IMR-90 (cell line): Measurements from ENCODE around the gene GPR89A.
"Not testable (repeated sequence)": the region's sequence is repeated elsewhere in the genome, so short reads cannot be mapped to it uniquely, and the experiment has no call there.

Experiments used
- BHLHE40 ChIP-seq: fragments of 150-350 bp; IDR thresholded peaks from 2 replicates; pipeline ENCODE4 v1.6.1; 2016; ENCODE audit warnings: mild to moderate bottlenecking, low read depth, low read length
- CEBPB ChIP-seq: IDR thresholded peaks from 2 replicates; pipeline ENCODE4 v1.6.1; 2012; ENCODE audit warnings: low read depth, low read length, improper control_type of control experiment
- FOS ChIP-seq: fragments of 150-350 bp; IDR thresholded peaks from 2 replicates; pipeline ENCODE4 v1.6.1; 2016; ENCODE audit warnings: low read depth, low read length
- MAFK ChIP-seq: IDR thresholded peaks from 2 replicates; pipeline ENCODE4 v1.6.1; 2012; ENCODE audit warnings: low read depth, low read length, improper control_type of control experiment
- MAZ ChIP-seq: IDR thresholded peaks from 2 replicates; pipeline ENCODE4 v1.6.1; 2012; ENCODE audit warnings: low read depth, mild to moderate bottlenecking, low read length, improper control_type of control experiment, moderate library complexity, borderline replicate concordance
- MXI1 ChIP-seq: IDR thresholded peaks from 2 replicates; pipeline ENCODE4 v1.6.1; 2012; ENCODE audit warnings: low read depth, mild to moderate bottlenecking, low read length, moderate library complexity, borderline replicate concordance
- POLR2A ChIP-seq: IDR thresholded peaks from 2 replicates; pipeline ENCODE4 v1.6.1; 2012; ENCODE audit warnings: mild to moderate bottlenecking, low read depth, low read length
- RAD21 ChIP-seq: IDR thresholded peaks from 2 replicates; pipeline ENCODE4 v1.6.1; 2012; ENCODE audit warnings: low read length, improper control_type of control experiment
- RCOR1 ChIP-seq: IDR thresholded peaks from 2 replicates; pipeline ENCODE4 v1.6.1; 2012; ENCODE audit warnings: mild to moderate bottlenecking, low read length, improper control_type of control experiment; ENCODE audit not compliant: insufficient replicate concordance
- SMC3 ChIP-seq: fragments of 150-350 bp; IDR thresholded peaks from 2 replicates; pipeline ENCODE4 v1.6.1; 2016; ENCODE audit warnings: low read depth, mild to moderate bottlenecking, antibody characterized with exemption, low read length, moderate library complexity
- TF ChIP-seq, protein P1 (sequence below): conservative IDR thresholded peaks from 2 replicates; pipeline ENCODE4 v1.5.1; 2012; ENCODE audit warnings: mild to moderate bottlenecking, low read depth, low read length, improper control_type of control experiment
- TF ChIP-seq, protein P2 (sequence below): fragments of 150-350 bp; IDR thresholded peaks from 2 replicates; pipeline ENCODE4 v1.6.1; 2016; ENCODE audit warnings: low read depth, mild to moderate bottlenecking, low read length, moderate library complexity, borderline replicate concordance
- TF ChIP-seq, protein P3 (sequence below): fragments of 150-350 bp; IDR thresholded peaks from 2 replicates; pipeline ENCODE4 v1.6.1; 2017; ENCODE audit warnings: mild to moderate bottlenecking, antibody characterized with exemption, low read length, low read depth

DNA sequence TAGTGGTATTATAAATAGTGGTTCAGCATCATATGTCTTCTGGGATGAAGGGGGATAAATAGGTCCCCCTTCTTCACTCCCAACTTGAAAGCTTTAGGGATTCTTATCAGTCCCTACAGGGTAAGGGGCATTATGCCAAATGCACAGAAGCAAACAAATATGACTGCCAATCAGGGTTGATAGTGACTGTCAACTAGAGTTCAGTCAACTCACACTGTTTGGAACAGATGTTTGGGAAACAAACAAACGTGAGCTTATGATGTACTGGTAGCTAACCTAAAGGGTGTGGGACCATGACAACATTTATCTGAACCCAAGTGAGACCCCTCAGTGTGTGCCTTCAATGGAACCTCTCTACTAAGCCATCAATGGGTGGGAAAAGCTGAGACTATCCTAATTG lies 65.4 kb downstream of the GPR89A start:
- not testable (repeated sequence) for TF ChIP-seq POLR2A, MAZ, RAD21, MAFK, RCOR1, MXI1, CEBPB, FOS, BHLHE40, SMC3
- TF ChIP-seq, protein P1, sequence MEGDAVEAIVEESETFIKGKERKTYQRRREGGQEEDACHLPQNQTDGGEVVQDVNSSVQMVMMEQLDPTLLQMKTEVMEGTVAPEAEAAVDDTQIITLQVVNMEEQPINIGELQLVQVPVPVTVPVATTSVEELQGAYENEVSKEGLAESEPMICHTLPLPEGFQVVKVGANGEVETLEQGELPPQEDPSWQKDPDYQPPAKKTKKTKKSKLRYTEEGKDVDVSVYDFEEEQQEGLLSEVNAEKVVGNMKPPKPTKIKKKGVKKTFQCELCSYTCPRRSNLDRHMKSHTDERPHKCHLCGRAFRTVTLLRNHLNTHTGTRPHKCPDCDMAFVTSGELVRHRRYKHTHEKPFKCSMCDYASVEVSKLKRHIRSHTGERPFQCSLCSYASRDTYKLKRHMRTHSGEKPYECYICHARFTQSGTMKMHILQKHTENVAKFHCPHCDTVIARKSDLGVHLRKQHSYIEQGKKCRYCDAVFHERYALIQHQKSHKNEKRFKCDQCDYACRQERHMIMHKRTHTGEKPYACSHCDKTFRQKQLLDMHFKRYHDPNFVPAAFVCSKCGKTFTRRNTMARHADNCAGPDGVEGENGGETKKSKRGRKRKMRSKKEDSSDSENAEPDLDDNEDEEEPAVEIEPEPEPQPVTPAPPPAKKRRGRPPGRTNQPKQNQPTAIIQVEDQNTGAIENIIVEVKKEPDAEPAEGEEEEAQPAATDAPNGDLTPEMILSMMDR, result not testable (repeated sequence)
- TF ChIP-seq, protein P2, sequence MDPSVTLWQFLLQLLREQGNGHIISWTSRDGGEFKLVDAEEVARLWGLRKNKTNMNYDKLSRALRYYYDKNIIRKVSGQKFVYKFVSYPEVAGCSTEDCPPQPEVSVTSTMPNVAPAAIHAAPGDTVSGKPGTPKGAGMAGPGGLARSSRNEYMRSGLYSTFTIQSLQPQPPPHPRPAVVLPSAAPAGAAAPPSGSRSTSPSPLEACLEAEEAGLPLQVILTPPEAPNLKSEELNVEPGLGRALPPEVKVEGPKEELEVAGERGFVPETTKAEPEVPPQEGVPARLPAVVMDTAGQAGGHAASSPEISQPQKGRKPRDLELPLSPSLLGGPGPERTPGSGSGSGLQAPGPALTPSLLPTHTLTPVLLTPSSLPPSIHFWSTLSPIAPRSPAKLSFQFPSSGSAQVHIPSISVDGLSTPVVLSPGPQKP, result not testable (repeated sequence)
- TF ChIP-seq, protein P3, sequence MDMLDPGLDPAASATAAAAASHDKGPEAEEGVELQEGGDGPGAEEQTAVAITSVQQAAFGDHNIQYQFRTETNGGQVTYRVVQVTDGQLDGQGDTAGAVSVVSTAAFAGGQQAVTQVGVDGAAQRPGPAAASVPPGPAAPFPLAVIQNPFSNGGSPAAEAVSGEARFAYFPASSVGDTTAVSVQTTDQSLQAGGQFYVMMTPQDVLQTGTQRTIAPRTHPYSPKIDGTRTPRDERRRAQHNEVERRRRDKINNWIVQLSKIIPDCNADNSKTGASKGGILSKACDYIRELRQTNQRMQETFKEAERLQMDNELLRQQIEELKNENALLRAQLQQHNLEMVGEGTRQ, result not testable (repeated sequence)
